Activated naive CD8-positive, alpha-beta T cell treated with anti-CD3 and anti-CD28 coated beads for 36 hours (primary cell): ENCODE measurements around the gene MATN1. TPM values are rescaled to one million over a fixed set of nuclear protein-coding genes. Genes with fewer than 3 reads are reported as not detected.
A peak's percentile ranks its signal among the peaks of the same experiment; 100 is the strongest.

Experiments
- DNase-seq: peaks from one replicate; pipeline ENCODE4 v3.0.0; 2021
- H3K27ac Mint-ChIP-seq: one replicate; pipeline ENCODE4 v1.8.0; 2022; ENCODE audit warnings: mild to moderate bottlenecking, moderate library complexity, mixed read lengths
- H3K27me3 Mint-ChIP-seq: one replicate; pipeline ENCODE4 v1.8.0; 2022; ENCODE audit warnings: mild to moderate bottlenecking, mixed read lengths
- H3K36me3 Mint-ChIP-seq: one replicate; pipeline ENCODE4 v1.8.0; 2021; ENCODE audit warnings: mild to moderate bottlenecking, mixed read lengths
- H3K4me1 Mint-ChIP-seq: one replicate; pipeline ENCODE4 v1.8.0; 2021; ENCODE audit warnings: mixed read lengths
- H3K4me3 Mint-ChIP-seq: one replicate; pipeline ENCODE4 v1.8.0; 2022; ENCODE audit warnings: mild to moderate bottlenecking, moderate library complexity, mixed read lengths
- H3K9me3 Mint-ChIP-seq: one replicate; pipeline ENCODE4 v1.8.0; 2022; ENCODE audit warnings: mixed read lengths
- total RNA-seq, 2 experiments: library from RNA; stranded (reverse); gene quantifications; one replicate each; pipeline ENCODE4 v1.2.3, GENCODE V29; 2021

Gene MATN1
- total RNA-seq, 2 experiments from 2014 or later, result 1.1 to 1.5 TPM

- no peak overlapping the region for H3K27ac Mint-ChIP-seq
- H3K4me1 Mint-ChIP-seq, result peaks cover 6% of the 10 kb centered on the region
- peak; percentile 15 for DNase-seq
- no peaks in the 10 kb centered on the region for H3K36me3 Mint-ChIP-seq
- peaks cover 38% of the 10 kb centered on the region for H3K27me3 Mint-ChIP-seq
- H3K9me3 Mint-ChIP-seq, result no peaks in the 10 kb centered on the region
- peak overlapping the region; percentile 46 for H3K4me3 Mint-ChIP-seq
Measured at GRCh38 chr1:30684881-30685795, 38.2 kb downstream of the MATN1 start.

DNA sequence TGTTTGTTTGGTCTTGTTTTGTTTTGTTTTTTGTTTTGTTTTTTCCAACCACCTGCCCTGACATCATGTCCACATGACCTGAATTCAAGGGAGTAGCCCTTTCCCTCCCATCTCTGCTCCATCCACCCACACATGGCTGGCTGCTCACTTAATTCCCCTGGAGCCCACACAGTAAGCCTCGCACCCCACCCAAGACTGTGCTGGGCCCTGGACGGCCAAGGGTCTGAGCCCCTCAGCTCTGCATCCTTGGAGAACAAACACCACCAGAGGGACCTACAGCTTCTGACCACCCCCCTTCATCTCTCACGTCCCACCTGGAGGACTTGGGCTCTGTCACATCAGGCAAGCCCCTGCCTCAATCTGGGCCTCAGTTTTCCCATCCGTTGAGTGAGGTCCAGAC, 39.1 kb downstream of the MATN1 start:
- Mint-ChIP-seq H3K27me3 (peaks cover 38% of the 10 kb centered on the region), H3K4me3 (no peak overlapping the region), H3K36me3 (no peaks in the 10 kb centered on the region), H3K9me3 (no peaks in the 10 kb centered on the region), H3K4me1 (peaks cover 6% of the 10 kb centered on the region), H3K27ac (no peak overlapping the region)
- no peak for DNase-seq

GRCh38 chr1:30683699-30684098, 39.7 kb downstream of the MATN1 start:
- H3K9me3 Mint-ChIP-seq, result no peaks in the 10 kb centered on the region
- H3K27ac Mint-ChIP-seq, result no peak overlapping the region
- no peak overlapping the region for H3K4me3 Mint-ChIP-seq
- H3K27me3 Mint-ChIP-seq, result peaks cover 38% of the 10 kb centered on the region
- H3K4me1 Mint-ChIP-seq, result peaks cover 6% of the 10 kb centered on the region
- no peaks in the 10 kb centered on the region for H3K36me3 Mint-ChIP-seq
- DNase-seq, result no peak

GRCh38 chr1:30682396-30683275, 40.7 kb downstream of the MATN1 start:
- no peaks in the 10 kb centered on the region for H3K9me3 Mint-ChIP-seq
- peaks cover 6% of the 10 kb centered on the region for H3K4me1 Mint-ChIP-seq
- H3K36me3 Mint-ChIP-seq, result no peaks in the 10 kb centered on the region
- no peak overlapping the region for H3K4me3 Mint-ChIP-seq
- peaks cover 38% of the 10 kb centered on the region for H3K27me3 Mint-ChIP-seq
- no peak for DNase-seq
- no peak overlapping the region for H3K27ac Mint-ChIP-seq

- DNase-seq, result no peak
- Mint-ChIP-seq H3K36me3 (no peaks in the 10 kb centered on the region), H3K27me3 (peaks cover 30% of the 10 kb centered on the region), H3K27ac (no peak overlapping the region), H3K4me3 (no peak overlapping the region), H3K4me1 (peaks cover 6% of the 10 kb centered on the region), H3K9me3 (no peaks in the 10 kb centered on the region)
Measured at GRCh38 chr1:30681782-30682181, 41.6 kb downstream of the MATN1 start.

DNA sequence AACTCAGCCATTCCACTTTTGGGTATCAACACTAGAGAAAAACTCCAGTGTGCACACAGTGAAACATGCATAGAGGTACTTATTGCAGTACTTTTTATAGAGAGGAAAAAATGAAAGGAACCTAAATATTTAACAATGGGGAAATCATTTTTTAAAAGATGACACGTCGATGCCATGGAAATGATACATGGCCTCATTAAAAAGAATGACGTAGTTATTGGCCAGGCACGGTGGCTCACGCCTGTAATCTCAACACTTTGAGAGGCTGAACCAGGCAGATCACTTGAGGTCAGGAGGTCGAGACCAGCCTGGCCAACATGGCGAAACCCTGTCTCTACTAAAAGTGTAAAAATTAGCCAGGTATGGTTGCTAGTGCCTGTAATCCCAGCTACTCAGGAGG, 42.5 kb downstream of the MATN1 start:
- Mint-ChIP-seq H3K36me3 (no peaks in the 10 kb centered on the region), H3K27ac (no peak overlapping the region), H3K4me1 (peaks cover 6% of the 10 kb centered on the region), H3K27me3 (peaks cover 28% of the 10 kb centered on the region), H3K9me3 (peaks cover under 1% of the 10 kb centered on the region), H3K4me3 (no peak overlapping the region)
- no peak for DNase-seq

DNA sequence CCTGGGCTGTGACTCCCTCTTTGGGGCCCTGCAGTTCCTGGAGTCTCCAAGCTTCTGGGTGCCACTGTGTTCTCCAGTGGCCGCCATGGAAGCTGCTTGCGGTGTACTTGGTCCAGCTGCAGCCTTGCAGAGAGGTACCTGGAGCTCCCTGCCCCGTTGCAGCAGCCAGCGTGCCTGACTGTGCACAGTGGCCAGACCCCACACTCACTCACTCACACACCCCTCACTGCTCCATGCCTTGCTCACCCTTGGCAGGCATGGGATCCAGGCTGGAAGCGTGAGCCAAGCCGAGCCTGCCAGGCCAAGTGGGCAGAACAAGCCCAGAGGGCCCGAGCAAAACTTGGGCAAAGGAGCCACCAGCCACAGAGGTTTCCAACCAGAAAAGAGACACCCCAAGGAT, 43.0 kb downstream of the MATN1 start:
- H3K4me1 Mint-ChIP-seq, result peaks cover 6% of the 10 kb centered on the region
- H3K36me3 Mint-ChIP-seq, result no peaks in the 10 kb centered on the region
- no peak for DNase-seq
- H3K27me3 Mint-ChIP-seq, result peaks cover 28% of the 10 kb centered on the region
- no peak overlapping the region for H3K4me3 Mint-ChIP-seq
- H3K9me3 Mint-ChIP-seq, result peaks cover 2% of the 10 kb centered on the region
- H3K27ac Mint-ChIP-seq, result no peak overlapping the region

- DNase-seq, result no peak
- H3K36me3 Mint-ChIP-seq, result no peaks in the 10 kb centered on the region
- peaks cover 4% of the 10 kb centered on the region for H3K4me1 Mint-ChIP-seq
- H3K27me3 Mint-ChIP-seq, result peaks cover 26% of the 10 kb centered on the region
- H3K9me3 Mint-ChIP-seq, result peaks cover 2% of the 10 kb centered on the region
- H3K4me3 Mint-ChIP-seq, result no peak overlapping the region
- no peak overlapping the region for H3K27ac Mint-ChIP-seq
Measured at GRCh38 chr1:30679976-30680305, 43.4 kb downstream of the MATN1 start.

DNA sequence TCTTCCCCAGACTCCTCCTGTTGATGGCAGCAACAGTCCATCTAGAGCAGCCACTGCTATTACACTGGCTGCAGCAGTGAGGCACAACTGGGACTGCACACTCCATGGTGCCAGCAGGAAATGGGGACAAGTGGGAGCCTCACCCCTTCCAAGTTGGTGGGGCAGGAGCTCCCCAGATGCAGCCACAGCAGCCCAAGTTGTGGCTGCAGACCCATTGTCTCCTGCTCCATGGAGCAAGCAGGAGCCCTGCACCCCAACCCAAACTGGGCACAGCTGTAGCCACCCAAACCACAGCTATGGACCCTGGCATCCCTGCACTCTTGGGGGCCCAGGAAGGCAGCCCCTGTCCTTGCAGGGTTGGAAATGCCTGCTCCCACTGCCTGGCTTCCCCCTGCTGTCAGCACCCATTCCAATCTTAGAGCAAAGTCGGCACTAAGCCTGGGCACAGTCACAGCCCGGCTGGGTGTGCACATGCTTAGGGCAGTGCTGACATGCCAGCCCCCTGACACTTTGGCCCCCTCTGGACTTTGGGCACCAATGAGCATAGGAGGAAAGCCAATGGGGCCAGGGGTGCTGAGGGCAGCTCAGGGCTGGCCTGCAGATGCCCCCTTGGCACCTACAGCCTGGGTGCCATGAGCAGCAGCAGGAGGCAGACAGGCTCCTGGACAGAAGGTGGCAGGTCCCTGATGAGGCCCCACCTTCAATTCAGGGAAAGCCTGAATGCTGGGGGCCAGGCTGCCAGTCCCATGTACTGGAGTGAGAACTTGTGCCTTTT, 44.0 kb downstream of the MATN1 start:
- no peak for DNase-seq
- Mint-ChIP-seq H3K27me3 (peaks cover 21% of the 10 kb centered on the region), H3K4me1 (peaks cover 1% of the 10 kb centered on the region), H3K36me3 (no peaks in the 10 kb centered on the region), H3K4me3 (no peak overlapping the region), H3K27ac (no peak overlapping the region), H3K9me3 (peaks cover 2% of the 10 kb centered on the region)

GRCh38 chr1:30678209-30678608, 45.2 kb downstream of the MATN1 start:
- Mint-ChIP-seq H3K27me3 (peaks cover 16% of the 10 kb centered on the region), H3K36me3 (no peaks in the 10 kb centered on the region), H3K4me1 (no peaks in the 10 kb centered on the region), H3K4me3 (no peak overlapping the region), H3K27ac (no peak overlapping the region), H3K9me3 (peaks cover 6% of the 10 kb centered on the region)
- DNase-seq, result no peak

DNA sequence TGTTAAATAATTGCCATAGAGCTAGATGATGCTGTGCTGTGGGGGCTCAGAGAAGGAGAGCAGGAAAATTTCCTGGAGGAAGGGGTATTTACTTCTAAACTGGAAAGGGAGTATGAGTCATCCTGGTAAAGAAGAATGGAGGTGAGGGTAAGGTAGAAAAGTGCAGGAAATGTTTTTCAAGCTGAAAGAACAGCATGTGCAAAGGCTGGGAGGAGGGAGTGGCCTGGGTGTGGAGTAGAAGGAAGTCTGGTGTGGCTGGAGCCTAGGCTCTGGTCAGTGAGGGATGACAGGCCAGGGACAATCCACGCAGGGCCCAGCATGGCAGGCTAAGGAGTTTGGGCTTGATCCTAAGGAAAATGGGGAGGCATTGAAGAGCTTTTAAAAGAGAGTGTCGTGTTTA, 45.9 kb downstream of the MATN1 start:
- H3K9me3 Mint-ChIP-seq, result peaks cover 6% of the 10 kb centered on the region
- no peak overlapping the region for H3K4me3 Mint-ChIP-seq
- peaks cover 16% of the 10 kb centered on the region for H3K27me3 Mint-ChIP-seq
- no peak overlapping the region for H3K27ac Mint-ChIP-seq
- H3K36me3 Mint-ChIP-seq, result no peaks in the 10 kb centered on the region
- DNase-seq, result no peak
- H3K4me1 Mint-ChIP-seq, result no peaks in the 10 kb centered on the region

GRCh38 chr1:30675761-30676160, 47.6 kb downstream of the MATN1 start:
- H3K36me3 Mint-ChIP-seq, result no peaks in the 10 kb centered on the region
- H3K4me1 Mint-ChIP-seq, result no peaks in the 10 kb centered on the region
- no peak overlapping the region for H3K4me3 Mint-ChIP-seq
- peaks cover 6% of the 10 kb centered on the region for H3K9me3 Mint-ChIP-seq
- no peak overlapping the region for H3K27ac Mint-ChIP-seq
- peaks cover 12% of the 10 kb centered on the region for H3K27me3 Mint-ChIP-seq
- DNase-seq, result no peak

DNA sequence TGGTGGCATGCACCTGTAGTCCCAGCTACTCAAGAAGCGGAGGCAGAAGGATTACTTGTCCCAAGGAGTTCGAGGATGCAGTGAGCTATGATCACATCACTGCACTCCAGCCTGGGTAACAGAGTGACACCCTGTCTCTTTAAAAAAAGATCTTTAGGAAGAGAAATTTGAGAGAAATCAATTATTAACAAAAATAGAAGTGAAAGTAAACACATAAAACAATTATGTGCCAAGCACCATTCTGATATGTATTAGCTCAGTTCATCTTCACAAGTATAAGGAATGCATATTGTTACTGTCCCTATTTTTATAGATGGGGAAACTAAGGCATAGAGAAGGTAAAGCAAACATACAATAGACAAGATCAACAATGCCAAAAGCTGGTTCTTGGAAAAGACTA, 48.1 kb downstream of the MATN1 start:
- H3K9me3 Mint-ChIP-seq, result peaks cover 6% of the 10 kb centered on the region
- no peaks in the 10 kb centered on the region for H3K36me3 Mint-ChIP-seq
- H3K4me3 Mint-ChIP-seq, result no peak overlapping the region
- no peak overlapping the region for H3K27ac Mint-ChIP-seq
- peaks cover 12% of the 10 kb centered on the region for H3K27me3 Mint-ChIP-seq
- H3K4me1 Mint-ChIP-seq, result no peaks in the 10 kb centered on the region
- DNase-seq, result no peak

DNA sequence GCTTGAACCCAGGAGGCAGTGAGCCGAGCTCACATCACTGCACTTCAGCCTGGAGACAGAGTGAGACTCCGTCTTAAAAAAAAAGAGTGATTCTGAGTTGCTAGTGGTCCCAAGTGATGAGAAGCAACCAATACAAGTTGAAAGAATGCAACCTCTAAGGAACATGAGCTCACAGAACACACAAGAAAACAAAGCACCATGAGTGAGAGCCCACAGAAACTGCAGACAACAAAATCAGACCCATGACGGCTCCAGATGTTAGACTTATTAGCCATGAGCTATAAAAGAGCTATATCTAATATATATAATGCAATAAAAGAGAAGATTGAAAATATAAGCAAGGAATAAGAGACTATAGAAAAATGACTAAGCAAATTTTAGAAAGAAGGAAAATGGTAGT, 50.0 kb downstream of the MATN1 start:
- H3K4me3 Mint-ChIP-seq, result no peak overlapping the region
- no peak overlapping the region for H3K27ac Mint-ChIP-seq
- peaks cover 6% of the 10 kb centered on the region for H3K9me3 Mint-ChIP-seq
- DNase-seq, result no peak
- peaks cover 17% of the 10 kb centered on the region for H3K27me3 Mint-ChIP-seq
- no peaks in the 10 kb centered on the region for H3K4me1 Mint-ChIP-seq
- no peaks in the 10 kb centered on the region for H3K36me3 Mint-ChIP-seq

GRCh38 chr1:30672661-30673060, 50.7 kb downstream of the MATN1 start:
- Mint-ChIP-seq H3K27ac (no peak overlapping the region), H3K27me3 (peaks cover 17% of the 10 kb centered on the region)

More at GRCh38 chr1:30672661-30673060, 50.7 kb downstream of the MATN1 start:
- Mint-ChIP-seq H3K4me1 (no peaks in the 10 kb centered on the region), H3K36me3 (no peaks in the 10 kb centered on the region), H3K4me3 (no peak overlapping the region), H3K9me3 (peaks cover 6% of the 10 kb centered on the region)
- DNase-seq, result no peak
